GM19467 (cell line): ENCODE measurements around the gene SDSL.

Experiments
- ATAC-seq: cut with Tn5 transposase; IDR thresholded peaks from one replicate; pipeline ENCODE4 v1.9.1; 2021; ENCODE audit warnings: mild to moderate bottlenecking, moderate library complexity; ENCODE audit not compliant: unreplicated experiment

Gene SDSL

GRCh38 chr12:113445544-113446171 is 23.5 kb downstream of the SDSL start:
- no peak for ATAC-seq

DNA sequence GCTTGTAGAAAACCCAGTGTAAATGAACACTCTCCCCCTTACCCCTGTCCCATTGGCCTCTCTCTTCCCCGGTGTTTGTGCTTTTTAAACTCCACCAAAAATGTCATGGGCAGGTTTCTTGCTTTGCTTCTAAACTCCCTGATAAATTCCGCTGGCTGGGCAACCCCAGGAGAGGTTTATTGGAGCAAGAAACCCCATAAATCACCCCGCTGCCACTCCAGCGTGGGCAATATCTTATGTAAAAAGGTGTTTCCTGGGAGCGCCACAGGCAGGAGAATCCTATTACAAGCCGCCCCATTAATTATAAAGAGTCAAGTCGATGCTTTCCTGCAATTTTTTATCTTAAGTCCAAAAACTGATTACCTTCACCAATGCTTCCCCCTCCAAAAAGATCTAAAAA is 26.7 kb downstream of the SDSL start:
- no peak for ATAC-seq

DNA sequence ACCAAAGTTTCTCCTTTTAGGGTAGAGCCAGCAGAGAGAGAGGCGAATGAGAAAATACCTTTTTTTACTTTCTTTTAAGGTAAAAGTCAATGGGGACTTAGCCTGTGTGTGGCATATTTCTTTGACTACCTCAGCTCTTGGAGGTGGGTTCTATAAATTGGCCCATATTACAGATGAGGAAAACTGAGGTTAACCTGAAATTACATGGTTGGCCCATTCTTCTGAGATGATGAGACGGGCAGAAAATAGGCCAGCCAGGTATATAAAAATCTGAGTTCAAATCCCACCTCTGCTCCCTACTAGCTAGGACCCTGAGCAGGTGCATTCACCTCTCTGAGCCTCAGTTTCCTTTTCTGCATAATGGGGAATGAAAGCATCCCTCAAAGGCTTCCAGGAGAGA is 27.1 kb downstream of the SDSL start:
- ATAC-seq = no peak

DNA sequence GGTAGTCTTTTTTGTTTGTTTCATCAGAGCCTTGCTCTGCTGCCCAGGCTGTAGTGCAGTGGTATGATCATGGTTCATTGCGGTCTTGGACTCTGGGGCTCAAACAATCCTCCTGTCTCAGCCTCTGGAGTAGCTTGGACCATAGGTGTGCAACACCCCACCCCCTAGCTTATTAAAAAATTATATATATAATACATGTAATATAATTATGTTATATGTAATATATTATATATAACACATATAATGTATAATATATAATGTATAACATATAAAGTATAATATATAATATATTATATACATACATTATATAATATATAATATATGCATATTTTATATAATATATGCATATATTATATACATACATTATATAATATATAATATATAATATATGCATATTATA is 27.7 kb downstream of the SDSL start:
- ATAC-seq = no peak

DNA sequence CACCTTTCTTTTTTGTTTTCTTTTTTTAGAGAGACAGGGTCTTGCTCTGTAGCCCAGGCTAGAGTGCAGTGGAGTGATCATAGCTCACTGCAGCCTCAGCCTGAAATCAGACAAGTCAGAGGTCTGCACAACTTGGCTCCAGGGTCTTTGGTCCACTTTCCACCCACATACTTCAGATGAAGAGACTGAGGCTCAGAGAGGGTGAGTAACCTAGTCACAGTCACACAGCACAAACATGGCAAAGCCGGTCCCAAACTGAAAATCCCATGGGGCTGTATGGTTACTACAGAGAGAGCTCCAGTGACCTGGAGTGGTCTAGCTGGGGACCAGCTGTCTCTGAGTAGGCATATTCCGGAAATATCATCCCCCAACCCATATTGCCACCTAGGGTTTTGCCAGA is 30.3 kb downstream of the SDSL start:
- ATAC-seq = no peak

GRCh38 chr12:113453330-113453729 is 31.1 kb downstream of the SDSL start:
- no peak for ATAC-seq

DNA sequence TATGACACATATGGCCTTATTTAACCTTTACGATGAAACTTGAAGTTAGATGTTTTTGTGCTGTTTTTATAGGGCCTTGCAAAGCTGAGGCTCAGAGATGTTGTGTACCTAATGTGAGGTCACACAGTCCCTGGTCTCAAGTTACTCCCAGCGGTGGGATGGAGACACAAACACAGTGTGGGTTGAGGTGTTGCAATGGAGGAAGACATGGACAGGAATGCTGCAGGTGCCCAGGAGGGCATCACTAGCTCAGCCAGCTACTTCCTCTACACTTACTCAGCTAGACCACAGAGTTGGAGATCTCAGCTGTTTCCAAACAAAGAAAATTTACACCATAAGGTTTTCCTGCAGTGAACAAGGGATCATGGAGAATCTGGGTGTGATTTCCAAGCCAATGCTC is 34.0 kb downstream of the SDSL start:
- ATAC-seq = no peak

DNA sequence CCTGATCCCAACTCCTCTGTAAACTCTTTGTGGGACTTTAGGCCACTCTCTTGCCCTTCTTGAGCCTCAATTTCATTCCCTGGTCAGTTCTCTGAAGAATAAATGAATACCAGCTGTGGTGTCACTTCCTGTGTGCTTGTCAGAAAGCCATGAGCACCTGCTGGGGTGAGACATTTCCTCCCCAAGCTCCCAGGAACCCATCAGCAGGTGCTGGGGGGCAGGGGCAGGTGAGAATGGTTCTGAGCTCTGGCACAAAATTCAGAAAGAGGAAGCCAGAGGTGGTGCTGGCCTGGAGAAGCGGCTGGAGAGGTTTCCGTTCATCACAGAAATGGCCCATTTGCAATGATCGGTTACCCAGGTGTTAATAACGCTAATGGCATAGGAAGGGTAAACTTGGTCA is 34.6 kb downstream of the SDSL start:
- ATAC-seq = no peak

GRCh38 chr12:113457185-113457584 is 35.0 kb downstream of the SDSL start:
- ATAC-seq = no peak

GRCh38 chr12:113457710-113458109 is 35.5 kb downstream of the SDSL start:
- no peak for ATAC-seq

DNA sequence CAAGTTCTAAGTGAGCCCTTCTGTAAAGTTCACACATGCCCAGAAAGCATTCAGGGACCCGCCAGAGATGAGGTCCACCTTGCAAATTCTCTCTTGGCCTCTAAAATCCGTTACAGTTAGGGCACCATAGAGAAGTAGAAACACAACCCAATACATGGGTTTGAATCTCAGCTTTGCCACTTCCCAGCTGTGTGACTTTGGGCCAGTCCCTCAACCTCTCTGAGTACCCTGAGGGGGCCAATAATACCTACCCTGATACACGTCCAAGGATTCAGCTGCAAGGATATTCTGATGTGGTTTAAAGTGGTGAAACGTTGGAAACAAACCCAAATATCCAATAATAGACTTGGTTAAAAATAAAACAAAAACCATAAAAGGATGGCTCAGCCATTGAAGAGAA is 37.8 kb downstream of the SDSL start:
- no peak for ATAC-seq

GRCh38 chr12:113461666-113462065 is 39.5 kb downstream of the SDSL start:
- no peak for ATAC-seq

- no peak for ATAC-seq
Observed at GRCh38 chr12:113462117-113462774, 40.1 kb downstream of the SDSL start.

GRCh38 chr12:113462998-113463745 is 41.0 kb downstream of the SDSL start:
- no peak for ATAC-seq

GRCh38 chr12:113463746-113464451 is 41.7 kb downstream of the SDSL start:
- no peak for ATAC-seq

GRCh38 chr12:113464452-113464775 is 42.2 kb downstream of the SDSL start:
- ATAC-seq = no peak

GRCh38 chr12:113464852-113465719 is 42.9 kb downstream of the SDSL start:
- no peak for ATAC-seq

GRCh38 chr12:113465808-113466453 is 43.8 kb downstream of the SDSL start:
- ATAC-seq = no peak

GRCh38 chr12:113466454-113467141 is 44.4 kb downstream of the SDSL start:
- ATAC-seq = no peak

DNA sequence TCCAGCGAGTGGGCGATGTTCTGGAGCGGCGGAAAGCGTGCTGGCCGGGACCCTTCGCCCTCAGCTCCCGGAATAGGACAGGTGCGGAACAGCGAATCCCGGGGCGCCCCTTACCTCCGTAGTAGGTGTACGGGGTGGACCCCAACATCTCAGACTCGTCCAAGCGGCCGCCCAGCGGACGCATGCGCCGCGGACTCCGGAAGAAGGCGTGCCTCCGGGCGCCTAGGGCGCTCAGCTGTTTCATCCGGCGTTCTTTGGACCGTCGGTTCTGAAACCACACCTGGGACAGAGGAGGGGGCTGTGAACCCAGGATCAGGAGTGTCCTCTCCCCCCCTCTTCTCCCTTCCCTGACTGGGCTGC is 44.9 kb downstream of the SDSL start:
- no peak for ATAC-seq
